GM19324 (cell line): ENCODE measurements around the gene C1QTNF5.

Experiments used
- ATAC-seq: cut with Tn5 transposase; IDR thresholded peaks from one replicate; pipeline ENCODE4 v1.9.1; 2021; ENCODE audit warnings: mild to moderate bottlenecking, moderate library complexity; ENCODE audit not compliant: unreplicated experiment, low FRiP score

The C1QTNF5 gene

GRCh38 chr11:119338965-119339588, 1.6 kb downstream of the C1QTNF5 start:
- ATAC-seq = no peak

GRCh38 chr11:119338318-119338890, 2.3 kb downstream of the C1QTNF5 start:
- no peak for ATAC-seq

- no peak for ATAC-seq
Measured at GRCh38 chr11:119337581-119338317, 2.9 kb downstream of the C1QTNF5 start.

GRCh38 chr11:119336744-119337469, 3.8 kb downstream of the C1QTNF5 start:
- no peak for ATAC-seq

- no peak for ATAC-seq
Measured at GRCh38 chr11:119335655-119336543, 4.8 kb downstream of the C1QTNF5 start.

- ATAC-seq = no peak
Measured at GRCh38 chr11:119335091-119335654, 5.5 kb downstream of the C1QTNF5 start.

- peak; percentile 89 for ATAC-seq
Measured at GRCh38 chr11:119334174-119334930, 6.3 kb downstream of the C1QTNF5 start, which contains the start of gene RNF26. RNF26 (plus strand) TSS chr11:119334527; CDS start chr11:119335123, 596 bp downstream.

DNA sequence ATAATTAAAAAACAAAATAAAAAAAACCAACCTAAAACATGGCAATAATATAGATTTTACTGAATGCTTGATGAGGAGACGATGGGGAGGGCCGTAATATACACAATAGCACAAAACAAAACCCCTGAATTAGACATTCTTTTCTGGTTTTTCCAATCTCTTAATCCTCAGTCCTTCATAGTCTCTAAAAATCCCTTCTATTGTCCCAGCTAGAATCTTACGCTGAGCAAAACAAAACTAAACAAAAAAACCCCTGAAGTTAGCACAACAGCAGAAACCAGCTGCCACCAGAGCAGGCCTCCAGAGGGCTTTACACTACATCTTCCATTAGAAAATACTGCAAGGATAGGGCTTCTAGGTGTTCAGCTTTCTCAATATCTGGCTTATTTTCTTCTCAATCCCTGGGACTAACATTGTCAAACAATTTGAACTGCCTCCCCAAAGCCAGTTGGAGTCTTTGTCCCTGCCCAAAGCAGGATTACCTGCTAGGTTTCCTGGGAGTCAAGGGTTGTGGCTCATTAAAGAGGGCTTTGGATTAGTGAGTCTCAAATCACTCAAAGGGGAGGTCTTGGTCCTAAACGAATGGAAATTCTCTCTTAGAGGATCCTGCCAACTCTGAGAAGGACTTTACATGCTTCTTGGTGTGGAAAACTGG, 8.4 kb downstream of the C1QTNF5 start:
- ATAC-seq = no peak

DNA sequence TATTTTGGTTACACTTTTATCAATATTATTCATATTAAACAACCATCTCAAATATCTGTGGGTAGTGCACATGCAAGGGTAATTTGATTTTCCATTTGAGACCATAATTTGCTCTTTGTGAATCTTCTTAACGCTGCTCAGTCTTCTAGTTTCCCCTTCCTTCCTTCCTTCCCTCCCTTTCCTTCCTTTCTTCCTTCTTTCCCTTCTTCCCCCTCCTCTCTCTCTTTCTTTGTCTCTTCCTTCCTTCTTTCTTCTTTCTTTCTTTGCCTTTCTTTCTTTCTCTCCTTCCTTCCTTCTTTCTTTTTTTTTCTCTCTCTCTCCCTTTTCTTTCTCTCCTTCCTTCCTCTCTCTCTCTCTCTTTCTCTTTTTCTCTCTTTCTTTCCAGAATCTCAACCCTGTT, 10.4 kb downstream of the C1QTNF5 start:
- ATAC-seq = no peak

DNA sequence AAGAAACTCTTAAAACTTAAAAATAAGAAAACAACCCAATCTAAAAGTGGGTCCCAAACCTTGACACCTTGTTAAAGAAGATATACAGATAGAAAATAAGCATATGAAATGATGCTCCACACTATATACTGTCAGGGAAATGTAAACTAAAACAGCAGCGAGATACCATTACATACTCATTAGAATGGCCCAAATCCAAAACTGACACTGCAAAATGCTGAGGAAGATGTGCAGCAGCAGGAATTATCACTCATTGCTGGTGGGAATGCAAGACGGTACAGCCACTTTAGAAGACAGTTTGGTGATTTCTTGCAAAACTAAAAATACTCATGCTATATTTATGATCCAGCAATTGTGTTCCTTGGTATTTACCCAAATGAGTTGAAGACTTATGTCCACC, 11.4 kb downstream of the C1QTNF5 start:
- no peak for ATAC-seq

DNA sequence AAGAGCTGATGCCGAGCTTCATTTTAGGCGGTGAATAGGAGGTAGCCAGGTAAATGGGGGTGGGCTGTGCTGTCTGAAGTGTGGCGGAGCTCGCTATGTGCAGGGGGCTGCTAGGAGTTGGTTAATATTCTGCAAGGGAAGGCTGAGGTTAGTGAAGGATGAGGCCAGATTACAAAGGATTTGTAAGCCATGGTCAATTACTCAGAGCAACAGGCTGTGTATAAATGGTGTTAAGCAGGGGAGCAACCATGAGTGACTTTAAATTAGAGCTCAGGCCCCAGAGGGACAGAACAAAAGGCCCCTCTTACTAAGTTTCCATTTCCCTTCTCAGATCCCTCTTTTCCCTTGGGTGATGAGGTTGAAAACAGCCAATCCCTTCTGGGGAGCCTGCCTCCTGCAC, 16.5 kb downstream of the C1QTNF5 start:
- ATAC-seq = no peak

DNA sequence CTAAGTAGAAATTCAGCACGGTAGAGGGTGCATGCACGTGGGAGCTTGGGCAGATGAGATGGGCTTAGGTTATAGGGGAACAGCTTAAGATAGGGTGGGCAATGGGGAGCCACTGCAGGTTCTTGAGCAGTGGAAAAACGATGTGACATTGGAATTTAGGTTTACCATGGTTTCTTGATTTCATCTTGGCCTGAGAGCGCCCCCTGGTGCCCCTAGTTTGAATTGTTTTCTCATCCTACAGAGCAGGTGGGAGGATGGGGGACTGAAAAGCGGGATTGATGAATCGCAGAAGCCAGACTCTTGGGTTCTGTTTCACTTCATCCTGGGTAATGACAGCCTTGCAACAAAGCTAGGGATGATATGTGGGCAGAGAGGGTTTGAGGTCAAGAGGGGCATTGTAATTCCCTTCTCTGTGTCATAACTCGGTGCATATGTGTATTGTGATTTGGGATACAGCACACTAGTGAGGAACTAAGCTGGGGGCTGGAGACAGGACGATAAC, 17.1 kb downstream of the C1QTNF5 start:
- no peak for ATAC-seq

GRCh38 chr11:119322921-119323531, 17.7 kb downstream of the C1QTNF5 start:
- ATAC-seq = no peak

DNA sequence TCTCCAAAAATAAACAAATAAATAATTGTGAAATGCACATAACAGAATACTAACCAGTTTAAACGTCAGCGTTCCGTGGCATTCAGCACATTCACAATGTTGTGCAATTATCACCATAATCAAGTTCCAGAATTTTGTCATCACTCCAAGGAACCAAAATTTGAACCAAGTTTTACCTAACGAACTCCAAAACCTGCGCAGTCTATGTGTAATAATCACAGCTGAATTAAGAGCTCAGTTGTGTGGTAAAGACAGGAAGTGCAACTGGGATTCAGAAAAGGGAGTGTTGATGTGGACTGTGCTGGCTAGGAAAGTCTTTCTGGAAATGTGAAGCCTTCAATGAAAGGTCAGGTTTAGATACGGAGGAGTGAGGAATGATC, 18.3 kb downstream of the C1QTNF5 start:
- ATAC-seq = no peak

GRCh38 chr11:119320776-119321524, 19.7 kb downstream of the C1QTNF5 start:
- no peak for ATAC-seq

- no peak for ATAC-seq
Measured at GRCh38 chr11:119320240-119320775, 20.4 kb downstream of the C1QTNF5 start.

DNA sequence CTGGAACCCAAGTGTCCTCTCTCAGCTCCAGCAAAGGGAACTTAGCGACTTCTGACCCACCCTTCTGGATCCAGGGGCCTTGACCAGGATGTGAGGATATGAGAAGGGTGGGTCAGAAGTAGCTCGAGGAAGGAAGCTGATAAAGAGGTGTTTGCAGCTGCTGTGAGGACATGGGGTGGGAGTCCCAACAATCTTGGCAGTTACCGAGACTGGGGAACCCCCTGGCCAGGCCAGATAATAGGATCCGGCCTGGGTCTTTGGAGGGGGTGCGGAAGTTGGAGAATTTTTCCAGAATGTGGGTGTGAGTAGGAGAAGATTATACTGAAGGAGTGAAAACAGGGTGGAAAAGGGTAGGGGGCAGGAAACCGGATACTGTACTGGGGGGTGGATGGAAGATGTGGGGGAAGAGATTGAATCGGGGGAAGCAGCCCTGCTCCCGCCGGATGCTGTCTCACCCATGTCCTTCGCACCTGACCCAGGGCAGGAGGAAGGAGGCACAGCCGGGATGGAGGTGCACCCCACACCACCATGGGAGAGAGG, 20.9 kb downstream of the C1QTNF5 start:
- no peak for ATAC-seq
